HG02678 (cell line): ENCODE measurements around the gene C14orf132.
"Not testable (repeated sequence)": the region's sequence is repeated elsewhere in the genome, so short reads cannot be mapped to it uniquely, and the experiment has no call there.

ENCODE experiments used
- ATAC-seq: cut with Tn5 transposase; IDR thresholded peaks from one replicate; pipeline ENCODE4 v1.9.1; 2021; ENCODE audit warnings: mild to moderate bottlenecking, moderate library complexity; ENCODE audit not compliant: unreplicated experiment

The C14orf132 gene

GRCh38 chr14:96058576-96059200 is 19.5 kb downstream of the C14orf132 start:
- no peak for ATAC-seq

GRCh38 chr14:96059519-96060135 is 20.5 kb downstream of the C14orf132 start:
- ATAC-seq: no peak

GRCh38 chr14:96060186-96060933 is 21.2 kb downstream of the C14orf132 start:
- ATAC-seq: no peak

GRCh38 chr14:96062010-96062409 is 22.8 kb downstream of the C14orf132 start:
- no peak for ATAC-seq

- no peak for ATAC-seq
Observed at GRCh38 chr14:96062506-96062905, 23.3 kb downstream of the C14orf132 start.

- ATAC-seq: no peak
Observed at GRCh38 chr14:96064866-96065265, 25.7 kb downstream of the C14orf132 start.

GRCh38 chr14:96065661-96066459 is 26.7 kb downstream of the C14orf132 start:
- ATAC-seq: no peak

GRCh38 chr14:96066976-96067375 is 27.8 kb downstream of the C14orf132 start:
- no peak for ATAC-seq

- ATAC-seq: no peak
Observed at GRCh38 chr14:96067985-96068930, 29.1 kb downstream of the C14orf132 start.

GRCh38 chr14:96069421-96069820 is 30.3 kb downstream of the C14orf132 start:
- no peak for ATAC-seq

- no peak for ATAC-seq
Observed at GRCh38 chr14:96071561-96071960, 32.4 kb downstream of the C14orf132 start.

GRCh38 chr14:96072076-96072475 is 32.9 kb downstream of the C14orf132 start:
- ATAC-seq: no peak

- ATAC-seq: no peak
Observed at GRCh38 chr14:96072746-96073145, 33.6 kb downstream of the C14orf132 start.

GRCh38 chr14:96073260-96074039 is 34.3 kb downstream of the C14orf132 start:
- not testable (repeated sequence) for ATAC-seq

GRCh38 chr14:96077983-96078624 is 38.9 kb downstream of the C14orf132 start:
- ATAC-seq: no peak

- no peak for ATAC-seq
Observed at GRCh38 chr14:96078625-96079016, 39.5 kb downstream of the C14orf132 start.

- no peak for ATAC-seq
Observed at GRCh38 chr14:96079066-96079465, 39.9 kb downstream of the C14orf132 start.

- no peak for ATAC-seq
Observed at GRCh38 chr14:96080571-96080970, 41.4 kb downstream of the C14orf132 start.

GRCh38 chr14:96081224-96081623 is 42.1 kb downstream of the C14orf132 start:
- ATAC-seq: no peak
